SU-DHL-6 (cell line): ENCODE results near the gene MYH7B.

Experiments used
- H2AFZ ChIP-seq: fragments of 200-600 bp; sonication (generic); 2 replicates; pipeline ENCODE4 v1.6.1; 2014; ENCODE audit warnings: low read depth, mild to moderate bottlenecking, moderate library complexity, mixed read lengths, antibody characterized with exemption, low read length; ENCODE audit not compliant: severe bottlenecking
- H3F3A ChIP-seq: fragments of 200-600 bp; shearing (Covaris generic); 2 replicates; pipeline ENCODE4 v1.6.0; 2016; ENCODE audit warnings: antibody characterized with exemption, mild to moderate bottlenecking; ENCODE audit not compliant: insufficient read depth
- H3K27ac ChIP-seq: fragments of 200-600 bp; sonication (generic); 2 replicates; pipeline ENCODE4 v1.5.1; 2016; ENCODE audit warnings: low read depth, mild to moderate bottlenecking, low read length, moderate library complexity, mixed read lengths
- H3K27me3 ChIP-seq: fragments of 200-600 bp; sonication (generic), shearing (Covaris generic); 2 replicates; pipeline ENCODE4 v1.6.0; 2014; ENCODE audit warnings: mild to moderate bottlenecking, low read length
- H3K36me3 ChIP-seq: fragments of 200-600 bp; sonication (generic); 2 replicates; pipeline ENCODE4 v1.6.1; 2014; ENCODE audit warnings: mild to moderate bottlenecking, low read length, mixed read lengths
- H3K4me2 ChIP-seq: fragments of 300-600, 200-600 bp; shearing (Covaris generic), sonication (generic); 2 replicates; pipeline ENCODE4 v1.6.0; 2014; ENCODE audit warnings: low read length, low read depth, mild to moderate bottlenecking; ENCODE audit not compliant: poor library complexity, severe bottlenecking
- H3K4me3 ChIP-seq: fragments of 200-600 bp; sonication (generic); 2 replicates; pipeline ENCODE4 v1.5.1; 2014; ENCODE audit warnings: antibody characterized with exemption, low read length, mild to moderate bottlenecking, mixed read lengths; ENCODE audit not compliant: insufficient read depth, poor library complexity, severe bottlenecking
- H3K79me2 ChIP-seq: fragments of 200-600 bp; sonication (generic); 2 replicates; pipeline ENCODE4 v1.6.1; 2014; ENCODE audit warnings: mild to moderate bottlenecking, low read length, moderate library complexity; ENCODE audit not compliant: insufficient read depth
- H3K9ac ChIP-seq: fragments of 200-600 bp; sonication (generic); 2 replicates; pipeline ENCODE4 v1.7.0; 2014; ENCODE audit warnings: mild to moderate bottlenecking, low read length
- H3K9me2 ChIP-seq: fragments of 200-600 bp; sonication (generic); replicated peaks from 2 replicates; pipeline ENCODE4 v1.6.1; 2014; ENCODE audit warnings: low read length; ENCODE audit not compliant: insufficient read depth
- H3K9me3 ChIP-seq: fragments of 200-600 bp; sonication (generic); 2 replicates; pipeline ENCODE4 v1.6.1; 2014; ENCODE audit warnings: low read length, mixed read lengths; ENCODE audit not compliant: insufficient read depth
- H4K20me1 ChIP-seq: fragments of 200-600 bp; sonication (generic); 2 replicates; pipeline ENCODE4 v1.6.1; 2014; ENCODE audit warnings: low read depth, mild to moderate bottlenecking, antibody characterized with exemption, low read length, moderate library complexity, mixed read lengths
- CTCF ChIP-seq: fragments of 200-600 bp; sonication (generic); IDR thresholded peaks from one replicate; pipeline ENCODE4 v1.5.1; 2017; ENCODE audit warnings: antibody characterized with exemption, mild to moderate bottlenecking, low read length, moderate library complexity; ENCODE audit not compliant: insufficient read depth, poor library complexity, severe bottlenecking
- EZH2phosphoT487 ChIP-seq: fragments of 200-600 bp; sonication (generic), shearing (Covaris generic); conservative IDR thresholded peaks from 2 replicates; pipeline ENCODE4 v1.6.1; 2018; ENCODE audit warnings: mild to moderate bottlenecking, antibody characterized with exemption, low read length, moderate library complexity, mixed read lengths

MYH7B gene

GRCh38 chr20:34983089-34983820 lies 27.6 kb downstream of the MYH7B start:
- H2AFZ ChIP-seq: no peak overlapping the region
- H3K79me2 ChIP-seq: no peaks in the 10 kb centered on the region
- no peak overlapping the region for H3K9ac ChIP-seq
- H3K27ac ChIP-seq: no peak overlapping the region
- no peaks in the 10 kb centered on the region for H3F3A ChIP-seq
- H3K4me3 ChIP-seq: no peak overlapping the region
- no peak overlapping the region for H3K4me2 ChIP-seq
- H3K9me2 ChIP-seq: no peaks in the 10 kb centered on the region
- no peaks in the 10 kb centered on the region for H3K27me3 ChIP-seq
- H3K9me3 ChIP-seq: no peaks in the 10 kb centered on the region
- no peaks in the 10 kb centered on the region for H4K20me1 ChIP-seq
- no peak for TF ChIP-seq CTCF
- no peak for TF ChIP-seq EZH2phosphoT487
- no peaks in the 10 kb centered on the region for H3K36me3 ChIP-seq

GRCh38 chr20:34983995-34984735 lies 28.5 kb downstream of the MYH7B start:
- H3K4me3 ChIP-seq: no peak overlapping the region
- H3K9ac ChIP-seq: no peak overlapping the region
- H3K27me3 ChIP-seq: no peaks in the 10 kb centered on the region
- no peak overlapping the region for H2AFZ ChIP-seq
- no peaks in the 10 kb centered on the region for H3K9me2 ChIP-seq
- H4K20me1 ChIP-seq: no peaks in the 10 kb centered on the region
- no peaks in the 10 kb centered on the region for H3K79me2 ChIP-seq
- H3F3A ChIP-seq: no peaks in the 10 kb centered on the region
- TF ChIP-seq CTCF (no peak), EZH2phosphoT487 (no peak)
- H3K9me3 ChIP-seq: no peaks in the 10 kb centered on the region
- no peak overlapping the region for H3K4me2 ChIP-seq
- no peaks in the 10 kb centered on the region for H3K36me3 ChIP-seq
- H3K27ac ChIP-seq: no peak overlapping the region

- Histone ChIP-seq H3K79me2 (no peaks in the 10 kb centered on the region), H3K9ac (no peak overlapping the region), H3K4me3 (no peak overlapping the region), H3K36me3 (no peaks in the 10 kb centered on the region), H2AFZ (no peak overlapping the region), H3K27ac (no peak overlapping the region), H3K9me2 (no peaks in the 10 kb centered on the region), H3F3A (no peaks in the 10 kb centered on the region), H4K20me1 (no peaks in the 10 kb centered on the region), H3K4me2 (no peak overlapping the region), H3K27me3 (no peaks in the 10 kb centered on the region), H3K9me3 (no peaks in the 10 kb centered on the region)
- TF ChIP-seq EZH2phosphoT487: no peak
- no peak for TF ChIP-seq CTCF
These were observed 29.1 kb downstream of the MYH7B start for GRCh38 chr20:34984756-34985261.
